NB4 (cell line): ENCODE measurements around the gene HSFX3.
"Not testable (repeated sequence)": the region's sequence is repeated elsewhere in the genome, so short reads cannot be mapped to it uniquely, and the experiment has no call there.

Experiments used
- DNase-seq: peaks from one replicate; pipeline ENCODE4 v3.0.0; 2010; ENCODE audit warnings: low read depth
- H3K4me3 ChIP-seq: one replicate; pipeline ENCODE4 v1.5.1; 2011; ENCODE audit warnings: mild to moderate bottlenecking, low read depth, low read length, moderate library complexity
- CTCF ChIP-seq: IDR thresholded peaks from one replicate; pipeline ENCODE4 v1.5.1; 2012; ENCODE audit warnings: low read depth, low read length
- MAX ChIP-seq: IDR thresholded peaks from 2 replicates; pipeline ENCODE4 v1.6.1; 2011; ENCODE audit warnings: low read depth, low read length
- MYC ChIP-seq: IDR thresholded peaks from 2 replicates; pipeline ENCODE4 v1.6.1; 2011; ENCODE audit warnings: low read depth, low read length
- POLR2A ChIP-seq: IDR thresholded peaks from 2 replicates; pipeline ENCODE4 v1.6.1; 2011; ENCODE audit warnings: mild to moderate bottlenecking; ENCODE audit not compliant: insufficient read length; ENCODE audit errors: extremely low read depth

HSFX3 gene

DNA sequence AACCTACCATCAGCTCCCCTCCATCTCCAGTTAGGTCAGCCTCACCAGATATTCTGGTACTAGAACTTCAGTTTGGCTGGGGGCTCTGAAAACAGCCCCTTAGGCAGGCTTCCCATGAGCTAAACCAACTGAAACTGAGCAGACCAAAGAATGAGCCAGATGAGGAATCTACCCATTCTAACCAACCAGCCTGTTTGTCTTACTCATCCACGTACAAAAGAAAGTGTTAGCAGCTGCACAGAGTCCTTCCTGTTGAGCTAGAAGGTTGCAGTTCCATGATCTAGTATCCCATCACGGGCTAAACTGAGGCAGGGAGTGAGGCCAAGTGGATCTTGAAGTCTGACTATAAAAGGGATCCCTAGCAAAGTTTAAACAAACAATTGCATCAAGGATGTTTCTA lies 20.0 kb upstream of the HSFX3 start:
- no peak for TF ChIP-seq MAX
- TF ChIP-seq POLR2A = no peak
- TF ChIP-seq CTCF = no peak
- TF ChIP-seq MYC = no peak
- DNase-seq = no peak
- H3K4me3 ChIP-seq = no peak overlapping the region

- DNase-seq = no peak
- no peak overlapping the region for H3K4me3 ChIP-seq
- TF ChIP-seq POLR2A (no peak), MYC (no peak), MAX (no peak), CTCF (no peak)
Observed at GRCh38 chrX:149568701-149569296, 19.1 kb upstream of the HSFX3 start.

DNA sequence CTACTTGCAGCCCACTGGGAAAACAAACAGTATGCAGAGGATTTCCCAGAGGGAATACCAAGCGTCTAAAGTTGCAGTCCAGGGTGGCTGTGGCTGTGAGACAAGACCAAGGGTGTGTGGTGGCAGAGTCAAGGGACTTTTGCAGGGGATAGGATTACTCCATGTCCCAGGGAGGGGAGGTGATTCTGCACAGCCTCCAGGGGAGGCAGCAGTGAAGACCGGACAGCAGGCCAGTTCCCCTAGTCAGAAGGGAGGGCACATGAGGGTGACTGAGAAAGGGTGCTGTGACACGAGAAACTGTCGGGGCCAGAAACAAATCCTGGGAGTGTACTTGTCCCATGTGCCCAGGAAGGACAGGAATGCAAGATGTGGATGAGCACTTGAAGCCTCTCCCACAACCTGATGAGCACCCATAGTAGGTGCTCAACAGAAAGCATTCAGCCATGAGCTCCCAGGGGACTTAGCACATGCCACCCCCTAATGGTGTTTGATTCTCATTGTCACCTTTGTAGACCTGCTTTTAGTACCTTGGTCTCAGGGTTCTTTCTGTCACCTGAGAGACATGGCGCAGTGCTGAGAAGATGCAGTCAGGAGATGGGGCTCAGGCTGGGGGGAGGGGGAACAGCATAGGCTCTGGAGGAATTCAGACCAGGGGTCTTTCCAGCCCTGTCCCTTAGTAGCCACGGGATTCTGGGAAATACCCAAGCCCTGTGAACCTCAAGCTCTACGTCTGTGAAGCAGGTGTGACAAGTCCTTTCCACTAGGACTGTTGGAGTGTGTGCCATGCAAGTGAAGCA lies 18.1 kb upstream of the HSFX3 start:
- TF ChIP-seq CTCF = no peak
- TF ChIP-seq POLR2A = no peak
- TF ChIP-seq MAX = no peak
- no peak for TF ChIP-seq MYC
- H3K4me3 ChIP-seq = no peak overlapping the region
- DNase-seq = no peak

DNA sequence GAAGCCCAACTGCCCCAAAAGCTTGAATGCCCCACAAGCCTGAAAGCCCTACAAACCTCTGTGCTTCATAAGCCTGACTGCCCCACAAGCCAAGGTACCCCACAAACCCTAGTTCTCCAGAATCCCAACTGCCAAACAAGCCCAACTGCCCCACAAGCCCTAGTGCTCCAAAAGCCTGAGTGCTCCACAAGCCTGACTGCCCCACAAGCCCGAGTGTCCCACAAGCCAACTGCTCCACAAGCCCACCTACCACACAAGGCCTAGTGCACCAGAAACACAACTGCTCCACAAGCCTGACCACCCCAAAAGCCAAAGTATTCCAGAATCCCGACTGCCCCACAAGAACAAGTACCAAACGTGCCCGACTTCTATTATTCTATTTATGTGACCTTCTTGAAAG lies 13.6 kb upstream of the HSFX3 start:
- DNase-seq = no peak
- H3K4me3 ChIP-seq = no peak overlapping the region
- TF ChIP-seq POLR2A (no peak), MAX (no peak), MYC (no peak), CTCF (no peak)

- DNase-seq = not testable (repeated sequence)
Observed at GRCh38 chrX:149555251-149555650, 5.5 kb upstream of the HSFX3 start.

DNA sequence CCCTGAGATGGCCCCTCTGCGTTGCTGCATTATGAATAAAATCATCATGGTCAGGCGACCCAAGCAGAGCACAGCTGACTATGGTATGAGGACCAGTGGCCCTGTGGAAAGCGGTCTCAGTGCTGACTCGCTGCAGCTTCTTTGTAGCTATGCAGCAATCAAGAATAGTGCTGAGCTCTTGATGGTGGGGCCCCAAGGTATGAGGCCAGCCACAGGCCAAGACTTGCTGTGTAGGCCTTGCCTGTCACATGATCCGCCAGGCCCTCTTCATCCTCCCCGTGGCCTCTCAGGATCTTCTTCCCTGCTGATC lies 2.2 kb upstream of the HSFX3 start:
- not testable (repeated sequence) for DNase-seq, H3K4me3 ChIP-seq

More at GRCh38 chrX:149555251-149555650, 5.5 kb upstream of the HSFX3 start:
- not testable (repeated sequence) for H3K4me3 ChIP-seq

GRCh38 chrX:149551245-149551938 lies 1.7 kb upstream of the HSFX3 start:
- not testable (repeated sequence) for DNase-seq, H3K4me3 ChIP-seq

DNA sequence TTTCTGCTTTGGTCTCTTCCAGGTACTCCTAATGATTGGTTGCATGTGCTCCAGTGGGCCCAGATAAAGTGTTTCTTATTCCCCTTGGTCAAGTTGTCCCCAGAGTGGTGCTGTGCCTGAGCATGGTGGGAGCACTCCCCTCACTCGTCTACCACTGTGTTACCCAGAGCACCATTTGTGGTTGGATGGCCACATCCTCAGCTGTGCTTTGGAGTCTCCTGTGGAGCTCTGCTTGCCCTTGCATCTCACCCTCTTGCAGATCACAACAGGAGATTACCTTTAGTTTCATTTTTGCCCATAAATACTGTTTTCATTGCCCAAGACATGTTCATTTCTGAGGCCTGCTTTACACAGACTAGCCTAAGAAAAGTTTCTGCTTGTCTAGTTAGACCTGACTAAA lies 730 bp upstream of the HSFX3 start:
- H3K4me3 ChIP-seq, DNase-seq: not testable (repeated sequence)

GRCh38 chrX:149547782-149548181 lies 1.9 kb downstream of the HSFX3 start:
- not testable (repeated sequence) for H3K4me3 ChIP-seq, DNase-seq

DNA sequence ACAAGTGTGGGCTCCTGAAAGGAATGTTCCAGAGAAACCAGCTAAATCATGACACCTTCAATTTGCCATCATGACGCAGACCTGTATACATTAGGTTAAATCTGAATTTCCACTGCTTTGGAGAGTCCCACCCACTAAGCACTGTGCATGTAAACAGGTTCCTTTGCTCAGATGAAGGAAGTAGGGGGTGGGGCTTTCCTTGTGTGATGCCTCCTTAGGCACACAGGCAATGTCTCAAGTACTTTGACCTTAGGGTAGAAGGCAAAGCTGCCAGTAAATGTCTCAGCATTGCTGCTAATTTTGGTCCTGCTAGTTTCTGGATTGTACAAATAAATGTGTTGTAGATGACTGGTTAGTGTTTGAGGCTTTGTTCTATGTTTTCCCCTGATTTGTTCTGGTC lies 2.8 kb downstream of the HSFX3 start:
- H3K4me3 ChIP-seq, DNase-seq: not testable (repeated sequence)
